ENCODE data around the gene SMYD3. TPM values are rescaled to one million over a fixed set of nuclear protein-coding genes. Genes with fewer than 3 reads are reported as not detected.

SMYD3 gene
- total RNA-seq, 1 donor from 2014 or later = 24.2 TPM

DNA sequence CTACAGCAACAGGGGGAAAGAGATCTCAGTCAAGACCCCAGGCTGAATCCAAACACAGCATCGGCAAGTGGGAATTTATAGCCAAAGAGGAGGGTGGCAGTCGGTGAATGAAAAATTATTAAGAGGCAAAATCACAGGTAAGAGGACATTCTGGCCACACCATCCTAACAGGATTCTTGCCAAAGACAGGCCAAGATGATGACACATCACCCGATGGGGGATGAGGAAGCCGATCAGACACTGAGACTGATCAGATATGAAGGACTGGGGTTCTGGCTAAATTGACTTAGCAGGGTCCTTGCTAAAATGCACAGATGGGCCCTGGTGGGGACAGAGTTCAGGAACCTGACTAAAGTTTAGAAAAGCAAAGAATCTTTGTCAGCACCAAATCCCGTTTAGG, 402.2 kb downstream of the SMYD3 start:
- H3K4me1 Mint-ChIP-seq = peaks cover 17% of the 10 kb centered on the region
- no peaks in the 10 kb centered on the region for H3K27me3 Mint-ChIP-seq (ENCODE audit: low read depth)
- TF ChIP-seq, protein P1, sequence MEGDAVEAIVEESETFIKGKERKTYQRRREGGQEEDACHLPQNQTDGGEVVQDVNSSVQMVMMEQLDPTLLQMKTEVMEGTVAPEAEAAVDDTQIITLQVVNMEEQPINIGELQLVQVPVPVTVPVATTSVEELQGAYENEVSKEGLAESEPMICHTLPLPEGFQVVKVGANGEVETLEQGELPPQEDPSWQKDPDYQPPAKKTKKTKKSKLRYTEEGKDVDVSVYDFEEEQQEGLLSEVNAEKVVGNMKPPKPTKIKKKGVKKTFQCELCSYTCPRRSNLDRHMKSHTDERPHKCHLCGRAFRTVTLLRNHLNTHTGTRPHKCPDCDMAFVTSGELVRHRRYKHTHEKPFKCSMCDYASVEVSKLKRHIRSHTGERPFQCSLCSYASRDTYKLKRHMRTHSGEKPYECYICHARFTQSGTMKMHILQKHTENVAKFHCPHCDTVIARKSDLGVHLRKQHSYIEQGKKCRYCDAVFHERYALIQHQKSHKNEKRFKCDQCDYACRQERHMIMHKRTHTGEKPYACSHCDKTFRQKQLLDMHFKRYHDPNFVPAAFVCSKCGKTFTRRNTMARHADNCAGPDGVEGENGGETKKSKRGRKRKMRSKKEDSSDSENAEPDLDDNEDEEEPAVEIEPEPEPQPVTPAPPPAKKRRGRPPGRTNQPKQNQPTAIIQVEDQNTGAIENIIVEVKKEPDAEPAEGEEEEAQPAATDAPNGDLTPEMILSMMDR (conservative IDR thresholded peaks at IDR 0.05) = no peak
- H3K36me3 Mint-ChIP-seq (ENCODE audit: low read depth) = no peaks in the 10 kb centered on the region
- no peaks in the 10 kb centered on the region for H3K9me3 Mint-ChIP-seq
- no peak overlapping the region for H3K4me3 Mint-ChIP-seq
- H3K27ac Mint-ChIP-seq (ENCODE audit: unreplicated experiment) = no peak overlapping the region
- no peak for DNase-seq (ENCODE audit: low read depth, low spot score)

DNA sequence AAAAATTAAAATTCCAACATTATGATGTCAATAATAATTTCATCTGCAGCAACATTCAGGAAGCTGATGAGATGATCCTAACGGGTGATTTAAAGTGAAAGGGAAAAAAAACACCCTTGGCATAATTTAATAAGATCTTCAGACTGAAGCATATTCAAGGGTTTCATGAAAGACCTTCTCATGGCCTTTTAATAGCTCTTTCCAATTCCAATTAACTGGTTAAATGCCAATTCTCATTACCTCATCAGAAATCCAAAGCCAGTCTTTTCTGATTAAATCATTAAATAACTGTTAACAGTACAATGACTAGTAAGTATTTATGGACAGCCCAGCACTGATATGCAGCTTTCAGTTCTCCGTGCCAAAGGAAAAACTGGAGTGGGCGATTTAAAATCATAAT, 407.5 kb downstream of the SMYD3 start:
- DNase-seq (ENCODE audit: low read depth, low spot score) = no peak
- Mint-ChIP-seq H3K36me3 (ENCODE audit: low read depth) (no peaks in the 10 kb centered on the region), H3K27me3 (ENCODE audit: low read depth) (no peaks in the 10 kb centered on the region), H3K27ac (ENCODE audit: unreplicated experiment) (no peak overlapping the region), H3K4me1 (peaks cover 16% of the 10 kb centered on the region), H3K9me3 (no peaks in the 10 kb centered on the region), H3K4me3 (no peak overlapping the region)
- TF ChIP-seq, protein P1 (conservative IDR thresholded peaks at IDR 0.05) = no peak

GRCh38 chr1:246096356-246096755, 410.7 kb downstream of the SMYD3 start:
- H3K36me3 Mint-ChIP-seq (ENCODE audit: low read depth) = no peaks in the 10 kb centered on the region
- H3K9me3 Mint-ChIP-seq = peaks cover 4% of the 10 kb centered on the region
- H3K27ac Mint-ChIP-seq (ENCODE audit: unreplicated experiment) = no peak overlapping the region
- TF ChIP-seq, protein P1 (conservative IDR thresholded peaks at IDR 0.05) = no peak
- no peak for DNase-seq (ENCODE audit: low read depth, low spot score)
- H3K4me1 Mint-ChIP-seq = peaks cover 16% of the 10 kb centered on the region
- no peak overlapping the region for H3K4me3 Mint-ChIP-seq
- H3K27me3 Mint-ChIP-seq (ENCODE audit: low read depth) = no peaks in the 10 kb centered on the region

GRCh38 chr1:246095443-246095842, 411.6 kb downstream of the SMYD3 start:
- no peaks in the 10 kb centered on the region for H3K27me3 Mint-ChIP-seq (ENCODE audit: low read depth)
- peaks cover 2% of the 10 kb centered on the region for H3K36me3 Mint-ChIP-seq (ENCODE audit: low read depth)
- H3K4me3 Mint-ChIP-seq = no peak overlapping the region
- H3K9me3 Mint-ChIP-seq = peaks cover 4% of the 10 kb centered on the region
- TF ChIP-seq, protein P1 (conservative IDR thresholded peaks at IDR 0.05) = no peak
- H3K27ac Mint-ChIP-seq (ENCODE audit: unreplicated experiment) = no peak overlapping the region
- peaks cover 16% of the 10 kb centered on the region for H3K4me1 Mint-ChIP-seq
- no peak for DNase-seq (ENCODE audit: low read depth, low spot score)

- no peak overlapping the region for H3K4me3 Mint-ChIP-seq
- no peak overlapping the region for H3K27ac Mint-ChIP-seq (ENCODE audit: unreplicated experiment)
- peaks cover 16% of the 10 kb centered on the region for H3K4me1 Mint-ChIP-seq
- no peak for DNase-seq (ENCODE audit: low read depth, low spot score)
- TF ChIP-seq, protein P1 (conservative IDR thresholded peaks at IDR 0.05) = no peak
- no peaks in the 10 kb centered on the region for H3K27me3 Mint-ChIP-seq (ENCODE audit: low read depth)
- H3K36me3 Mint-ChIP-seq (ENCODE audit: low read depth) = peaks cover 2% of the 10 kb centered on the region
- H3K9me3 Mint-ChIP-seq = peaks cover 4% of the 10 kb centered on the region
Observed at GRCh38 chr1:246093230-246093629, 413.8 kb downstream of the SMYD3 start.

DNA sequence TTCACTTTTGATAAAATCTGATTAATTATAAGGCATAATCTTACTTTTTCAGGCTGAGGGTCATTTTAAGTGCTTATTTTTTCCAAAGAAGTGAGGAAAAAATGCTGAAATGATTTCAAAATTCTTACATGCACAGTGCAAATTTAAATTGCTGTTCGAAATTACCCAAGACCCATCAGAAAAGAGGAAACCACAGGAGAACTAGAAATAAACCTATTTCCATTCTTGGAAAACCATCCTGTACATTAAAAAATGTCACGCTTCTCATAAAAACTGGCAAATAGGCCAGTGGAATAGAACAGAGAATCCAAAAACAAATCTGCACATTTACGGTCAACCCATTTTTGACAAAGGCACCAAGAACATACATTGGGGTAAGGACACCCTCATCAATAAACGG, 414.9 kb downstream of the SMYD3 start:
- H3K9me3 Mint-ChIP-seq = peaks cover 4% of the 10 kb centered on the region
- TF ChIP-seq, protein P1 (conservative IDR thresholded peaks at IDR 0.05) = no peak
- H3K36me3 Mint-ChIP-seq (ENCODE audit: low read depth) = peaks cover 2% of the 10 kb centered on the region
- no peak overlapping the region for H3K27ac Mint-ChIP-seq (ENCODE audit: unreplicated experiment)
- DNase-seq (ENCODE audit: low read depth, low spot score) = no peak
- H3K27me3 Mint-ChIP-seq (ENCODE audit: low read depth) = no peaks in the 10 kb centered on the region
- H3K4me3 Mint-ChIP-seq = no peak overlapping the region
- H3K4me1 Mint-ChIP-seq = peaks cover 16% of the 10 kb centered on the region
